Gastrocnemius medialis (tissue), 4 donors: ENCODE measurements around the gene TFAP2B. TPM values are rescaled to one million over a fixed set of nuclear protein-coding genes. Genes with fewer than 3 reads are reported as not detected.

Source experiments
- ATAC-seq, 2 donors: fragments of 150-250 bp; one replicate each; pipeline ENCODE4 v1.9.1; 2016
- DNase-seq, 2 donors: peaks; one replicate each; pipeline ENCODE4 v3.0.0-alpha.2; 2019
- H3K27ac ChIP-seq, 4 donors: fragments of 200-600 bp; sonication (generic); 1 replicate in 1 of 4; 2 replicates in 3 of 4; pipeline ENCODE4 v1.5.1; 2016 to 2018; ENCODE audit warnings: mild to moderate bottlenecking in 2 of 4, moderate library complexity in 1 of 4
- H3K27me3 ChIP-seq, 3 donors: fragments of 200-600 bp; sonication (generic) in 2 of 3; 1 replicate in 1 of 3; 2 replicates in 2 of 3; pipeline versions ENCODE4 v1.5.1 to v1.6.0; 2016 to 2019; ENCODE audit warnings: mild to moderate bottlenecking in 1 of 3, moderate library complexity in 1 of 3
- H3K36me3 ChIP-seq, 2 donors: fragments of 200-600 bp; sonication (generic) in 1 of 2; one replicate each; pipeline ENCODE4 v1.5.1; 2017 to 2018
- H3K4me1 ChIP-seq, 2 donors: fragments of 200-600 bp; sonication (generic) in 1 of 2; one replicate each; pipeline ENCODE4 v1.5.1; 2016 to 2017; ENCODE audit warnings: mild to moderate bottlenecking in 2 of 2
- H3K4me3 ChIP-seq, 4 donors: fragments of 200-600 bp; sonication (generic) in 3 of 4; 1 replicate in 1 of 4; 2 replicates in 3 of 4; pipeline ENCODE4 v1.5.1; 2016 to 2019; ENCODE audit warnings: mild to moderate bottlenecking in 2 of 4
- H3K9me3 ChIP-seq, 3 donors: fragments of 200-600 bp; sonication (generic) in 2 of 3; 1 replicate in 1 of 3; 2 replicates in 2 of 3; pipeline ENCODE4 v1.5.1; 2016 to 2019
- POLR2A ChIP-seq, 2 donors: fragments of 450-650 bp; IDR thresholded peaks; one replicate each; pipeline ENCODE4 v1.6.1; 2017; ENCODE audit warnings: antibody characterized with exemption in 2 of 2, mild to moderate bottlenecking in 2 of 2, moderate library complexity in 2 of 2
- in situ Hi-C, 4 donors: fragments of 200-750 bp; cut with MboI; loops; one replicate each; pipeline versions ENCODE4 v1.15.0 to v1.8.0; 2017; ENCODE audit warnings: low sequenced_read_pairs in 4 of 4
- intact Hi-C: fragments of 100-400 bp; cut with DNase I; formaldehyde crosslinking; loops from one replicate; pipeline ENCODE4 v1.15.1; 2023; ENCODE audit warnings: low total_unique reads
- total RNA-seq, 4 donors: library from RNA; depleted of rRNA; stranded (reverse); fragments of >200 nt; gene quantifications; one replicate each; pipeline versions ENCODE4 v1.1.0 to v1.2.3, GENCODE V29; 2016
- TF ChIP-seq, protein P1 (sequence below), 5 experiments: fragments of 450-650 bp in 3 of 5; fragments of 200-600 bp in 2 of 5; sonication (generic) in 2 of 5; IDR thresholded peaks in 4 of 5; conservative IDR thresholded peaks in 1 of 5; 1 replicate in 4 of 5; 2 replicates in 1 of 5; pipeline ENCODE4 v1.5.1; 2016 to 2019; ENCODE audit warnings: antibody characterized with exemption in 5 of 5, mild to moderate bottlenecking in 3 of 5, moderate library complexity in 3 of 5

TFAP2B gene
- total RNA-seq, 4 donors from 2014 or later: not detected

- no peak for TF ChIP-seq POLR2A (IDR thresholded peaks at IDR 0.05)
- TF ChIP-seq, protein P1, sequence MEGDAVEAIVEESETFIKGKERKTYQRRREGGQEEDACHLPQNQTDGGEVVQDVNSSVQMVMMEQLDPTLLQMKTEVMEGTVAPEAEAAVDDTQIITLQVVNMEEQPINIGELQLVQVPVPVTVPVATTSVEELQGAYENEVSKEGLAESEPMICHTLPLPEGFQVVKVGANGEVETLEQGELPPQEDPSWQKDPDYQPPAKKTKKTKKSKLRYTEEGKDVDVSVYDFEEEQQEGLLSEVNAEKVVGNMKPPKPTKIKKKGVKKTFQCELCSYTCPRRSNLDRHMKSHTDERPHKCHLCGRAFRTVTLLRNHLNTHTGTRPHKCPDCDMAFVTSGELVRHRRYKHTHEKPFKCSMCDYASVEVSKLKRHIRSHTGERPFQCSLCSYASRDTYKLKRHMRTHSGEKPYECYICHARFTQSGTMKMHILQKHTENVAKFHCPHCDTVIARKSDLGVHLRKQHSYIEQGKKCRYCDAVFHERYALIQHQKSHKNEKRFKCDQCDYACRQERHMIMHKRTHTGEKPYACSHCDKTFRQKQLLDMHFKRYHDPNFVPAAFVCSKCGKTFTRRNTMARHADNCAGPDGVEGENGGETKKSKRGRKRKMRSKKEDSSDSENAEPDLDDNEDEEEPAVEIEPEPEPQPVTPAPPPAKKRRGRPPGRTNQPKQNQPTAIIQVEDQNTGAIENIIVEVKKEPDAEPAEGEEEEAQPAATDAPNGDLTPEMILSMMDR (IDR thresholded peaks at IDR 0.05 in 4 of 5, conservative IDR thresholded peaks at IDR 0.05 in 1 of 5): no peak
- in situ Hi-C loops (no loop called here), intact Hi-C loops (no loop called here)
- Histone ChIP-seq H3K36me3 (no peaks in the 10 kb centered on the region), H3K27me3 (peaks cover 27 to 62% (median 54%) of the 10 kb centered on the region in 3 donors), H3K9me3 (no peaks in the 10 kb centered on the region), H3K27ac (no peak overlapping the region), H3K4me1 (no peaks in the 10 kb centered on the region), H3K4me3 (no peak overlapping the region)
- DNase-seq: no peak
- ATAC-seq: no peak
Measured at GRCh38 chr6:50836231-50836630, 17.6 kb downstream of the TFAP2B start.

- peaks cover 43 to 67% (median 66%) of the 10 kb centered on the region in 3 donors for H3K27me3 ChIP-seq
- no peaks in the 10 kb centered on the region for H3K9me3 ChIP-seq
- TF ChIP-seq POLR2A (IDR thresholded peaks at IDR 0.05): no peak
- TF ChIP-seq, protein P1 (IDR thresholded peaks at IDR 0.05 in 4 of 5, conservative IDR thresholded peaks at IDR 0.05 in 1 of 5): no peak
- H3K4me3 ChIP-seq: no peak overlapping the region
- ATAC-seq (no peak), DNase-seq (no peak)
- H3K4me1 ChIP-seq: no peaks in the 10 kb centered on the region
- no peaks in the 10 kb centered on the region for H3K36me3 ChIP-seq
- no peak overlapping the region for H3K27ac ChIP-seq
- in situ Hi-C loops: no loop called here
- intact Hi-C loops: no loop called here
Measured at GRCh38 chr6:50837589-50838445, 19.1 kb downstream of the TFAP2B start.

GRCh38 chr6:50840112-50840810 is 21.6 kb downstream of the TFAP2B start:
- TF ChIP-seq, protein P1 (IDR thresholded peaks at IDR 0.05 in 4 of 5, conservative IDR thresholded peaks at IDR 0.05 in 1 of 5): no peak
- no peak for TF ChIP-seq POLR2A (IDR thresholded peaks at IDR 0.05)
- in situ Hi-C loops: no loop called here
- intact Hi-C loops: no loop called here
- Histone ChIP-seq H3K4me3 (no peak overlapping the region), H3K27ac (no peak overlapping the region), H3K27me3 (peaks cover 66 to 92% (median 76%) of the 10 kb centered on the region in 3 donors), H3K9me3 (no peaks in the 10 kb centered on the region), H3K4me1 (no peaks in the 10 kb centered on the region), H3K36me3 (no peaks in the 10 kb centered on the region)
- no peak for ATAC-seq
- DNase-seq: no peak

GRCh38 chr6:50840811-50841192 is 22.1 kb downstream of the TFAP2B start:
- Histone ChIP-seq H3K4me3 (no peak overlapping the region), H3K36me3 (no peaks in the 10 kb centered on the region), H3K27ac (no peak overlapping the region), H3K4me1 (no peaks in the 10 kb centered on the region), H3K9me3 (no peaks in the 10 kb centered on the region), H3K27me3 (peaks cover 72 to 92% (median 81%) of the 10 kb centered on the region in 3 donors)
- in situ Hi-C loops: no loop called here
- DNase-seq (no peak), ATAC-seq (no peak)
- intact Hi-C loops: no loop called here
- no peak for TF ChIP-seq POLR2A (IDR thresholded peaks at IDR 0.05)
- TF ChIP-seq, protein P1 (IDR thresholded peaks at IDR 0.05 in 4 of 5, conservative IDR thresholded peaks at IDR 0.05 in 1 of 5): no peak
